Prostate gland (tissue), 2 donors: ENCODE data around the gene ULK3. TPM values are rescaled to one million over a fixed set of nuclear protein-coding genes. Genes with fewer than 3 reads are reported as not detected.

ENCODE experiments used
- DNase-seq: peaks from one replicate; pipeline ENCODE4 v3.0.0-alpha.2; 2019; ENCODE audit warnings: low spot score
- H3K27ac ChIP-seq, 2 donors: fragments of 200-600 bp; sonication (generic); 2 replicates each; pipeline ENCODE4 v1.5.1; 2017 to 2019
- H3K27me3 ChIP-seq: fragments of 200-600 bp; sonication (generic); replicated peaks from 2 replicates; pipeline ENCODE4 v1.5.1; 2019; ENCODE audit not compliant: insufficient read depth
- H3K36me3 ChIP-seq, 2 donors: fragments of 200-600 bp; sonication (generic); 1 replicate in 1 of 2; 2 replicates in 1 of 2; pipeline versions ENCODE4 v1.5.1 to v1.8.1; 2017 to 2019
- H3K4me1 ChIP-seq: fragments of 200-600 bp; sonication (generic); replicated peaks from 2 replicates; pipeline ENCODE4 v1.5.1; 2019
- H3K4me3 ChIP-seq, 2 donors: fragments of 200-600 bp; sonication (generic); 2 replicates each; pipeline ENCODE4 v1.5.1; 2017 to 2019
- H3K9me3 ChIP-seq: fragments of 200-600 bp; sonication (generic); 2 replicates; pipeline ENCODE4 v1.5.1; 2017
- CTCF ChIP-seq, 4 experiments: fragments of 200-600 bp in 2 of 4; fragments of 450-650 bp in 2 of 4; sonication (generic) in 2 of 4; IDR thresholded peaks; 1 replicate in 3 of 4; 2 replicates in 1 of 4; pipeline ENCODE4 v1.5.1; 2016 to 2019; ENCODE audit warnings: antibody characterized with exemption in 4 of 4, mild to moderate bottlenecking in 2 of 4, moderate library complexity in 2 of 4
- POLR2A ChIP-seq: fragments of 450-650 bp; IDR thresholded peaks from one replicate; pipeline ENCODE4 v1.6.1; 2016; ENCODE audit warnings: antibody characterized with exemption, mild to moderate bottlenecking
- POLR2AphosphoS5 ChIP-seq: sonication (generic); formaldehyde crosslinking; IDR thresholded peaks from one replicate; pipeline ENCODE4 v1.6.1; 2017; ENCODE audit warnings: antibody characterized with exemption
- WGBS: methylation state at CpG from one replicate; pipeline ENCODE4 v1.1.5; 2018; 5-methylcytosine and 5-hydroxymethylcytosine counted together
- intact Hi-C: fragments of 100-400 bp; cut with DNase I; formaldehyde crosslinking; loops from one replicate; pipeline ENCODE4 v1.14.2; 2022
- total RNA-seq, 2 donors: library from RNA; depleted of rRNA; stranded (reverse); fragments of >200 nt; gene quantifications; one replicate each; pipeline ENCODE4 v1.1.0, GENCODE V29; 2016

Gene ULK3
- total RNA-seq, 2 donors from 2014 or later, result 44.6 to 98.5 TPM

GRCh38 chr15:74856537-74856936 is 13.6 kb upstream of the ULK3 start:
- intact Hi-C loops, result no loop called here
- no peak overlapping the region for H3K27ac ChIP-seq
- H3K27me3 ChIP-seq, result no peaks in the 10 kb centered on the region
- peaks cover 0 to 17% of the 10 kb centered on the region in 2 donors for H3K36me3 ChIP-seq
- DNase-seq, result no peak
- TF ChIP-seq POLR2A (no peak), POLR2AphosphoS5 (no peak), CTCF (IDR thresholded peaks at IDR 0.05) (no peak)
- no peak overlapping the region for H3K4me3 ChIP-seq
- WGBS, result 95% methylated on average over 1 of the region's 1 CpG
- no peaks in the 10 kb centered on the region for H3K9me3 ChIP-seq
- peaks cover 8% of the 10 kb centered on the region for H3K4me1 ChIP-seq

- no peak for DNase-seq
- TF ChIP-seq POLR2AphosphoS5, result no peak
- TF ChIP-seq POLR2A, result no peak
- no peak for TF ChIP-seq CTCF (IDR thresholded peaks at IDR 0.05)
- no peak overlapping the region for H3K27ac ChIP-seq
- H3K9me3 ChIP-seq, result no peaks in the 10 kb centered on the region
- H3K27me3 ChIP-seq, result no peaks in the 10 kb centered on the region
- H3K36me3 ChIP-seq, result peaks cover 4 to 22% of the 10 kb centered on the region in 2 donors
- H3K4me3 ChIP-seq, result no peak overlapping the region
- 71% methylated on average over 2 of the region's 2 CpGs for WGBS
- peaks cover 8% of the 10 kb centered on the region for H3K4me1 ChIP-seq
- intact Hi-C loops, result no loop called here
Observed at GRCh38 chr15:74855857-74856256, 12.9 kb upstream of the ULK3 start.

- no peaks in the 10 kb centered on the region for H3K27me3 ChIP-seq
- 93% methylated on average over 13 of the region's 13 CpGs for WGBS
- H3K36me3 ChIP-seq, result peaks cover 10 to 28% of the 10 kb centered on the region in 2 donors
- intact Hi-C loops, result no loop called here
- TF ChIP-seq POLR2A, result no peak
- no peak for TF ChIP-seq POLR2AphosphoS5
- TF ChIP-seq CTCF (IDR thresholded peaks at IDR 0.05), result no peak
- no peak overlapping the region for H3K4me3 ChIP-seq
- H3K4me1 ChIP-seq, result peaks cover 8% of the 10 kb centered on the region
- H3K9me3 ChIP-seq, result no peaks in the 10 kb centered on the region
- DNase-seq, result no peak
- no peak overlapping the region for H3K27ac ChIP-seq
Observed at GRCh38 chr15:74854453-74855022, 11.6 kb upstream of the ULK3 start.

- no peaks in the 10 kb centered on the region for H3K27me3 ChIP-seq
- H3K4me1 ChIP-seq, result no peaks in the 10 kb centered on the region
- peaks cover 16 to 28% of the 10 kb centered on the region in 2 donors for H3K36me3 ChIP-seq
- no peak for DNase-seq
- H3K9me3 ChIP-seq, result no peaks in the 10 kb centered on the region
- H3K27ac ChIP-seq, result no peak overlapping the region
- intact Hi-C loops, result no loop called here
- 93% methylated on average over 6 of the region's 7 CpGs for WGBS
- no peak overlapping the region for H3K4me3 ChIP-seq
- TF ChIP-seq CTCF (IDR thresholded peaks at IDR 0.05), result no peak
- TF ChIP-seq POLR2A, result no peak
- TF ChIP-seq POLR2AphosphoS5, result no peak
Observed at GRCh38 chr15:74851960-74852359, 9.0 kb upstream of the ULK3 start.

GRCh38 chr15:74850393-74850792 is 7.4 kb upstream of the ULK3 start:
- Histone ChIP-seq H3K27me3 (no peaks in the 10 kb centered on the region), H3K4me3 (no peak overlapping the region), H3K9me3 (no peaks in the 10 kb centered on the region), H3K27ac (no peak overlapping the region), H3K36me3 (peaks cover 16 to 28% of the 10 kb centered on the region in 2 donors), H3K4me1 (no peaks in the 10 kb centered on the region)
- WGBS, result 96% methylated on average over 4 of the region's 4 CpGs
- TF ChIP-seq CTCF (IDR thresholded peaks at IDR 0.05) (no peak), POLR2AphosphoS5 (no peak), POLR2A (no peak)
- DNase-seq, result no peak
- intact Hi-C loops, result no loop called here
